HG03097 (cell line): Measurements from ENCODE around the gene MKRN1.
"Not testable (repeated sequence)": the region's sequence is repeated elsewhere in the genome, so short reads cannot be mapped to it uniquely, and the experiment has no call there.

Source experiments
- ATAC-seq: cut with Tn5 transposase; IDR thresholded peaks from one replicate; pipeline ENCODE4 v1.9.1; 2021; ENCODE audit not compliant: unreplicated experiment, low FRiP score

The MKRN1 gene

DNA sequence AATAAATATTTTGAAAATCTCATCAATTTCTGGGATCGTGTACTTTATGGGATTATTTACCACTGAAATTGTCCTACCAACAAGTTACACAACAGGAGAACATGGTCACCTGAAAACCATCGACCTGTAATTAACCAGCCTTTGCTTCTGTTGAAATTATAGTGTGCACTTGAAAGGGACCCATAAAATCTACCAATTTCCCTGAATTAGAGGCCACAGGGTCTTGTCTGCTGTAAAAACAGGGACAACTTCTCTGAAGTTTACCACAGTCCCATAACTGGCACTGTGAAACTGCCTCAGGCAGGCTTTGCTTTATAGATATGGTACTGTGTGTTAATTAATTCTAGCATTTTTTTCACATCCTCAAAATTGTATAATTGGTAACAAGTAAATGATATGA, 37.8 kb downstream of the MKRN1 start:
- ATAC-seq, result no peak

DNA sequence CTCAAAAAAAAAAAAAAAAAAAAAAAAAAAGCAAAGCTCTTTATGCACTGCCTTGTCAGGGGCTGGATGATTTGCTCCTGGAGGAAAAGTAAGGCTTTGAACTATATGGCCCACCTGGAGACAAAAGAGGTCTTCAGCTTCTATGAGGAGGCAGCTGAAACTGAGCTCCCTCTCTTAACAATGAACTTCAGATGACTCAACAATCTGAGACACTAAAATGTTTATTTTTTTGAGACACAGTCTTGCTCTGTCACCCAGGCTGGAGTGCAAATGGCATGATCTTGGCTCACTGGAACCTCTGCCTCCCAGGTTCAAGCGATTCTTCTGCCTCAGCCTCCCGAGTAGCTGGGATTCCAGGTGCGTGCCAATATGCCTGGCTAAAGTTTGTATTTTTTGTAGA, 38.7 kb downstream of the MKRN1 start:
- ATAC-seq, result no peak

DNA sequence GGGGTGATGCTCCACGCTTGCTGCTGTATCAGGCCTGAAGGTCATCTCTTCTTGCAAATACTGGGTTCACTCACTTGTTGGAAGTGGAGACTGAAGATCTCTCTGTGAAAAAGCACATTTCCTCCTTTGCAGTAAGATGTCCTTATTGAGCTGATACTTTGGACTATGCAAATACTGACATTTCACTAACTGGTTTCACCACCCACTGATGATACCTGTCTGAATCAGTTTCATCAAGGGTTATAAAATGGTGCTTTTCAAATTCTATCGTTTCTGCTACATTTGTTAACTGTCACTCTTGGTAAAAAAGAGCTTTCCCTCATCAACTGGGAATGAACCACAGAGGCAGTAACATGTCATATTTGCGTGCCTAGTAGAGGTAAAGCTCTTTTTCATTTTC, 39.9 kb downstream of the MKRN1 start:
- no peak for ATAC-seq

DNA sequence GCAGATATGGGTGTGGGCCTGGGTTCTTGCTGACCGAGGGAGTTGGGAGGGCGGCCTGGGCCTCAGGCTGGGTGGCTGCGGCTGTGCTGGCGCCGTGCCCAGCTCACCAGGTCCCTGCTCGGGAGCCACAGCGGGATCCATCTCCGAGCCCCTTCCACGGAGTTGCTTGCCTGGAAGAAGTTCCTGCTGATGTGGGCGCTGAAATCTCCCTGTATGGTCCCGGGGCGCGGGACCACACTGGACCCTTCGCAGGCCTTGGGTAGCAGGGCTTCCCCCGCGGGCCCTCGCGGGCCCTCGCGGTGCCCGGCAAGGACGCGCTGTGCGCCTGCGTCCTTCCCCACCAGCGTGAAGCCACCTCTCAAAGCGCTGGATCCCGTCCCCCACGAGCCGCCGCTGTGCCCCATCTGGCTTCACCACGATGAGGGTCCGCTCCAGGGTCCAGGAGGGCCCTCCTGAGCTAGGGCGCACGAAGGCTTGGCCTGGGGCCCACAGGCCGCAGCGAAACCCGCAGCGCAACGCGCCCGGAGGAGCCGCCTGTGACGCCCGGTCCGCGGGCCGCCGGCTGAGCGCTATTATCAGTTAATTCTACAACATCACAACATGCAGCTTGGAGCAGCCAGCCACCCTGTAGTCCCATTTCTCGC, 43.9 kb downstream of the MKRN1 start:
- ATAC-seq, result no peak

DNA sequence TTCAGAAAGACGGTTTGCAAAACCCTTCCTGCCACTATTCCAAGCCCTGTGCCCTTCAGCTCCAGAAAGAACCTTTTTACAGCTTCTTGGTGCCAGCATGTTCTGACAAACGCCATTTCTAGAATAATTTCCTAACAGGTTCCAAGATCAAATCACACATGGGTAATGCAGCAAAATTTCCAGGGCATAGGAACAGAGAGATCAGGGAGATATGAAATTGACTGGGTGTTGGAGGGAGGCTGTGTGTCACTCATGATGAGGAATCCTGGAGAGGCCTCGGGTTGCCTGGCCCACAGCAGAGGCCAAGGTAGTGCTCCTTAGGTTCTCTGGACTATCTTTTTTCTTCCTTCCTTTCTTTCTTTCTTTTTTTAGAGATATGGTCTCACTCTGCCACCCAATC, 45.9 kb downstream of the MKRN1 start:
- no peak for ATAC-seq

DNA sequence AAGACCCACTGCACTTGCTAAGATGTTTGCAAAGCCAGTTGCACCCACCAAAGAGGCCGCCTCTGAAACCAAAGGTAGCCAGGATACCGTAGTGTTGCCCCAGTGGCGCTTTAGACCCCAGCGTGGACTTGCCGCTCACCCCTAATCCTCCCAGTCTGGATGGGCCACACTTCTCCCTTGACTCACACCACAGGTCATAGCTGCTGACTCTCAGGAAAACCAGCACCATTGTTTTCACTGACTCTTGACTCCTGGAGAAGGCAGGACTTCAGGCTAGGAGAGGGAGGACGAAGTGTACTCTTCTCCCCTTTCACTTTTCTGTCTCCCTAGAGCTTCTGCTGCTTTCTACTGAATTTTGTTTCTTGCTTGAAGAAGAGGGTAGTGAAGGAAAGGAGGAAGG, 53.2 kb downstream of the MKRN1 start:
- ATAC-seq, result no peak

DNA sequence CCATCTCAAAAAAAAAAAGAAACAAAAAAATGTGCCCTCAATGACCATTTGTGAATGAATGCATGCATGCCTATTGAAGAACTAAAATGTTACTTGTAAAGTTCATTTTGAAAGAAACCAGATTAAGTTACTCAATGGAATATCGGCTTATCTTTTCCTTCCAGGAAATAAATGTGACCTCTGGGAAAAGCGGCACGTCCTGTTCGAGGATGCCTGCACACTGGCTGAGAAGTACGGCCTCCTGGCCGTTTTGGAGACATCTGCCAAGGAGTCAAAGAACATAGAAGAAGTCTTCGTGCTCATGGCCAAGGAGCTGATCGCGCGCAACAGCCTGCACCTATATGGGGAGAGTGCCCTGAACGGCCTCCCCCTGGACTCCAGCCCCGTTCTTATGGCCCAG, 53.6 kb downstream of the MKRN1 start:
- no peak for ATAC-seq

DNA sequence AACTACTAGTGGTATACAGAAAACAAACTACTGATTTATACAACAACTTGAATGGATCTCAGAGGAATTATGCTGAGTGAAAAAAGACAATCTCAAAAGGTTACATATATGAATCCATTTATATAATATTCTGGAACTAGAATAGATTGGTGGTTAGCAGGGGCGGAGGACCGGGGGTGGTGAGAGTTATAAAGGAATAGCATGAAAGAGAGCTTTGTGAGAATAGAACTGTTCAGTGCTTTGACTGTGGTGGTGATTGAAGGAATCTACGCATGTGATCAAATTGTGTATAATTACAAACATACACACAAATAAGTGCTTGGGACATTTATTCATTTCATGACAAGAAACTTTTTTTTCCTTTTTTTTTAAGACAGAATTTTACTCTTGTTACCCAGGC, 55.8 kb downstream of the MKRN1 start:
- no peak for ATAC-seq

DNA sequence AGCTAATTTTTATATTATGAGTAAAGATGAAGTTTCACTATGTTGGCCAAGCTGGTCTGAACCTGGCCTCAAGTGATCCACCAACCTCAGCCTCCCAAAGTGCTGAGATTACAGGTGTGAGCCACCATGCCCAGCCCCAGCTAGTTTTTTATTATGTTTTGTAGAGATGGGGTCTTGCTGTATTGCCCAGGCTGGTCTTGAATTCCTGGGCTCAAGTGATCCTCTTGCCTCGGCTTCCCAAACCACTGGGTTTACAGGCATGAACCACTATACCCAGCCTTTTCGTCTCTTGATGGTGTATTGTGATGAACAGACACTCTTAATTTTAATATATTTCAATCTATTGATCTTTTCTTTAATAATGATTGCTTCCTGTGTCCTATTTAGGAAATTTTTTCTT, 57.8 kb downstream of the MKRN1 start:
- no peak for ATAC-seq

DNA sequence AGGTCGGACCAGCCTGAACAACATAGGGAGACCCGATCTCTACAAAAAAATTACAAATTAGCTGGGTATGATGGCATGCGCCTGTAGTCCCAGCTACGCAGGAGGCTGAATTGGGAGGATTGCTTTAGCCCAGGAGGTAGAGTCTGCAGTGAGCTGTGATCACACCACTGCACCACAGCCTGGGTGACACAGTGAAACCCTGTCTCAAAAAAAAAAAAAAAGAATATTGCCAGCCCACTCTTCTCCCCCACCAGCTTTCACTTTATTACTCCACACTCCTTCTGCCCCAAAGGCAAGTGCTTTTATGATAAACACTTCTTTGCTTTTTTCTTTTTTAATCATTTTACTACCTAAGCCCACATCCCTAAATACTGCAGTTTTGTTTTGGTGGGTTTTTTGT, 60.7 kb downstream of the MKRN1 start:
- no peak for ATAC-seq

DNA sequence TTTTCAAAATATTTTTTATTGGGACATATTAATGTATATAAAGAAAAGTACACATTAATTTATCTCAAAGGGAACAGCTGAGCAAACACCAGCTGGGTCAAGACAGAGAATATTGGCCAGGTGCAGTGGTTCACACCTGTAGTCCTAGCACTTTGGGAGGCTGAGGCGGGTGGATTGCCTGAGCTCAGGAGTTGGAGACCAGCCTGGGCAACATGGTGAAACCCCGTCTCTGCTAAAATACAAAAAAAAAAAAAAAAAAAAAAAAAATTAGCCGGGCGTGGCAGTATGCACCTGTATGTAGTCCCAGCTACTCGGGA, 61.2 kb downstream of the MKRN1 start:
- ATAC-seq, result not testable (repeated sequence)

DNA sequence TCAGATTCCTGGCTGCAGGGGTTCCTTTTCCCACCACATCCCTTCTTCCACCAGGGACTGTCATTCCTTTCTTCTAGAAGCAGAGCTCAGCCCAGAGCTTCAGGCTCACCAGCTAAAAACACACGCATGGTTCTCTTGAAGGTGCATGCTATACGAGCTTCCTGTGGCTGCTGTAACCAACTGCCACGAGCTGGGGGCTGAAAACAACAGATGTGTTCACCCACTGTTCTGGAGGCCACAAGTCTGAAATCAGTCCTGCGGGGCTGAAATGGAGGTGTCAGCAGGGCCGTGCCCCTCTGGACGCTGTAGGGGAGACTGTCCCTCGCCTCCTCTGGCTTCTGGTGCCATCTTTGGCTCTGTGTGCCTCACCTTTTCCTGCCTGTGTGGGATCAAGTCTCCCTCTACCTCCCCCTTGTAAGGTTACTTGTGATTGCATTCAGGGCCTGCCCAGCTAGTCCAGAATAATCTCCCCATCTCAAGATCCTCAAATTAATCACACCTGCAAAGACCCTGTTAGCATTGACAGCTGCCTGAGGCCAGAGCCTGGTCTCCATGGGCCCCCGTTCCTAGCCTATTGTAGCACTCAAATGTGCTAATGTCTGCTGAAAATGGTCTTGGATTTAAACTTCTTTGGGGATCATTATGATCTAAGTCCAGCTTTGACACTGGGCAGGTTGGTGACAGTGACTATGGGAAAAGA, 61.7 kb downstream of the MKRN1 start:
- ATAC-seq, result no peak

DNA sequence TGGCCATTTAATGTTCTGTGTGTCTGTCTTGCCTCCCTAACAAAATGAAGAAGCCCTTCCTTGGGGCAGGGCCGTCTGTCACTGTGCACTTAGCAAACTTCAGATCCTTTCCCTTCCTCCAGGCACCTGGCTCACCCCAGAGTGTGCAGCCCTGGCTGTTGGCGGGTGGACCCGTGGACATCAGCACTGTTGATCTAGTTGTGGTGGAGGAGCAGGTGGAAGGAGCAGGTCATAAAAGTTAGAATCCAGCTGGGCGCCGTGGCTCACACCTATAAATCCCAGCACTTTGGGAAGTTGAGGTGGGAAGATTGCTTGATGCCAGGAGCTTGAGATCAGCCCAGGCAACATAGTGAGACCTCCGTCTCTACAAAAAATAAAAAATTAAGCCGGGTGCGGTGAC, 62.7 kb downstream of the MKRN1 start:
- ATAC-seq, result no peak

DNA sequence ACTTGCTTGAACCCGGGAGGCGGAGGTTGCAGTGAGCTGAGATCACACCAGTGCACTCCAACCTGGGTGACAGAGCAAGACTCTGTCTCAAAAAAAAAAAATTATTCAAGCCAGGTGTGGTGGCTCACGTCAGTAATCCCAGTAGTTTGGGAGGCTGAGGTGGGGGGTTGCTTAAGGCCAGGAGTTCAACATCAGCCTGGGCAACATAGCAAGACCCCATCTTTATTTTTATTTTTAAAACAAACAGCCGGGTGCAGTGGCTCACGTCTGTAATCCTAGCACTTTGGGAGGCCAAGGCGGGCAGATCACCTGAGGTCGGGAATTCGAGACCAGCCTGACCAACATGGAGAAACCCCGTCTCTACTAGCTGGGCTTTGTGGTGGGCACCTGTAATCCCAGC, 63.5 kb downstream of the MKRN1 start:
- not testable (repeated sequence) for ATAC-seq

DNA sequence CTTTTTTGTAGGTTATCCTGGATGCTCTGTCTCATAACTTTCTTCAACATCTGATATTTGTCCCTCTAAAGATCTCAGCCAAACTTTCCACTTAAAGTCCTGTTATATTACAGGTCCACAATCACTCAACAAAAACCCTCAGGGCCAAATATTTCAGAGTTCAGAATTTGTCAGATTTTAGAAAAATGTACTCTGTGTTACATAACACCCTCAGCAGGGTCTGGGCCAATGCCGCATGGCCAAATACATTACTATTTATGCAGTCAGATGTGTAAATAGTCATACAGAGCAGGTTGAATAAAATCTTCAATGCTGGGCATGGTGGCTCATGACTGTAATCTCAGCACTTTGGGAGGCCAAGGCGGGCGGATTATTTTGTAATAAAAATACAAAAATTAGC, 63.9 kb downstream of the MKRN1 start:
- ATAC-seq, result no peak

DNA sequence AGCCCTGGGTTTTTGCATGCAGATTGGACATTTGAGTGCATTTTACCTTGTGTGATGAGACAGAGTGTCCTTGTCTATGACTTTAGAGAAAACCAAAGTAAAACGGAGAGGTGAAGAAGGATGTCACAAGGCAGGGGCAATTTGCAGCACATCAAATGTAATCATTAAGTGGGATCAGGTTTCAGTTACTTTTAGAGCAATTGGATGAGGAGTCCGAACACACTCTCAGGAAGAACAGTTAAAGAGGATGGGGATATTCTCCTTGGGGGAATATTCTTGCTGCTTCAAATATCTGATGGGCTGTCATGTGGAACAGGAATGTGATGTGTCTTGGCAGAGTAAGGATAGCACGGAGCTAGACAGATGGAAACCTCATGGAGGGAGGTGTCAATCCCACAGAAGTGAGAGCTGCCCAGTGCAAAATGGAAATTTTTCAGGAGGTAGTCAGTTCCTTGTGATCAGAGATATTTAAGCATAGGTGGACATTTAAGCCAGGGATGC, 74.7 kb downstream of the MKRN1 start:
- no peak for ATAC-seq

DNA sequence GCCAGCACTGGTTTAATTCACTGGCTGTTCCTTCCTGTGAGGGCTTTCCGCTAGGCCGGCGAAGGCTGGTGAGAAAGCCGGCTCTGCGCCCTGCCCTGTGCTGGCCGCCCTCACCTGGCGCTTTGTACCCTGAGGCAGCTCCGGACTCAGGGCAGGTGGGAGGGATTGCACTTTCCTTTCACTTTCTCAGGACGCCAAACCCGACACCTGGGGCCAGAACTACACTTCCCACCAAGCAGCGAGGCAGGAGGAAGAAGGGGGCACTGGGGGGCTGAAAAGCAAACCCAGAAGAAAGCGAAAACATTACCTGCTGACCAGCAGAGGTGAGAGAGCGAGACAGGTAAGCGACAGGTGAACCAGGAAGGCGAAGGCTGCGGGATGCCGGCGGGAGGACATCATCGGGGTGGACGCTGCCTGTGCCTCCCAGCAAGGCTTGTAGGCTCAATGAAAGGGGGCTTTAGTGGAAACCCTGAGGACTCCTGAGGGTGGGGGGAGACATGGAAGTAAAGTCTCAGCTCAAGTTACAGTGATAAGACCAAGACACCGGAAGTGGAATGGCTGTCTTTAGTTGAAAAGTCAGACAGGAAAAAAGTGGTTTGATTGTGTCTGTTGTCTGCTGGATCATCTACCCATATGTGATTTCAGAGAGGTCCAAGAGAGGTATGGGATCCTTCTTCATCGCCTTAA, 75.3 kb downstream of the MKRN1 start, which contains the start of gene RAB19:
TSS of gene RAB19 (plus strand) at position 181 of the 687 bp plus-strand sequence. CDS start 3,589 bp downstream, outside the sequence.
- ATAC-seq, result no peak
